ENCODE results near the gene ALOX5.

DNA sequence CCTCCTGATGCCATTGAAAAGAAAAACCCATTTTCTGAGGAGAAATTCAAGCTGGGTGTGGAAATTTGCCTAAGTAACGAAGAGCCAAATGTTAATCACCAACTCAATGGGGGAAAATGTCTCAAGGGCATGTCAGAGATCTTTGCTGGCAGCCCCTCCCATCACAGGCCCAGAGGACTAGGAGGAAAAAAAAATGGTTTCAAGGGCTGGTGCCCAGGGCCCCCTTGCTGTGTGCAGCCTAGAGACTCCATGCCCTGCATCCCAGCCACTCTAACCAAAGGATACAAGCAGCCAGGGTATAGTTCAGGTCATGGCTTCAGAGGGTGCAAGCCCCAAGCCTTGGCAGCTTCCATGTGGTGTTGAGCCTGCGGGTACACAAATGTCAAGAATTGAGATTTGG lies 106.3 kb downstream of the ALOX5 start:
- no peak for TF ChIP-seq POLR2AphosphoS5 (IDR thresholded peaks at IDR 0.05; ENCODE audit: insufficient read depth in 1 of 2, low read depth in 1 of 2)
- TF ChIP-seq, protein P1, sequence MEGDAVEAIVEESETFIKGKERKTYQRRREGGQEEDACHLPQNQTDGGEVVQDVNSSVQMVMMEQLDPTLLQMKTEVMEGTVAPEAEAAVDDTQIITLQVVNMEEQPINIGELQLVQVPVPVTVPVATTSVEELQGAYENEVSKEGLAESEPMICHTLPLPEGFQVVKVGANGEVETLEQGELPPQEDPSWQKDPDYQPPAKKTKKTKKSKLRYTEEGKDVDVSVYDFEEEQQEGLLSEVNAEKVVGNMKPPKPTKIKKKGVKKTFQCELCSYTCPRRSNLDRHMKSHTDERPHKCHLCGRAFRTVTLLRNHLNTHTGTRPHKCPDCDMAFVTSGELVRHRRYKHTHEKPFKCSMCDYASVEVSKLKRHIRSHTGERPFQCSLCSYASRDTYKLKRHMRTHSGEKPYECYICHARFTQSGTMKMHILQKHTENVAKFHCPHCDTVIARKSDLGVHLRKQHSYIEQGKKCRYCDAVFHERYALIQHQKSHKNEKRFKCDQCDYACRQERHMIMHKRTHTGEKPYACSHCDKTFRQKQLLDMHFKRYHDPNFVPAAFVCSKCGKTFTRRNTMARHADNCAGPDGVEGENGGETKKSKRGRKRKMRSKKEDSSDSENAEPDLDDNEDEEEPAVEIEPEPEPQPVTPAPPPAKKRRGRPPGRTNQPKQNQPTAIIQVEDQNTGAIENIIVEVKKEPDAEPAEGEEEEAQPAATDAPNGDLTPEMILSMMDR (IDR thresholded peaks at IDR 0.05): no peak
